HepG2 (cell line): Measurements from ENCODE around the gene LCK. TPM values are rescaled to one million over a fixed set of nuclear protein-coding genes. Genes with fewer than 3 reads are reported as not detected.

Source experiments
- ARHGAP35 ChIP-seq: sonication (generic); formaldehyde crosslinking; IDR thresholded peaks from 2 replicates; pipeline ENCODE4 v1.9.0; 2022; ENCODE audit warnings: mild to moderate bottlenecking, inconsistent platforms, moderate library complexity, missing genetic modification reagents, borderline replicate concordance
- CCDC6 ChIP-seq: sonication (generic); formaldehyde crosslinking; IDR thresholded peaks from 2 replicates; pipeline ENCODE4 v1.8.1; 2022; ENCODE audit warnings: mild to moderate bottlenecking, missing genetic modification reagents, moderate library complexity
- EP300 ChIP-seq, 3 experiments: sonication (generic) in 1 of 3; formaldehyde crosslinking in 1 of 3; IDR thresholded peaks; 2 replicates each; pipeline versions ENCODE4 v1.5.1 to v1.6.1; 2011 to 2020; ENCODE audit warnings: low read depth in 2 of 3, low read length in 2 of 3, borderline replicate concordance in 1 of 3, improper control_type of control experiment in 1 of 3, mild to moderate bottlenecking in 1 of 3, missing genetic modification reagents in 1 of 3, moderate library complexity in 1 of 3
- FOXJ3 ChIP-seq: sonication (generic); formaldehyde crosslinking; IDR thresholded peaks from 2 replicates; pipeline ENCODE4 v1.4.0; 2020; ENCODE audit warnings: missing genetic modification reagents, mild to moderate bottlenecking, borderline replicate concordance
- MLLT10 ChIP-seq: sonication (generic); formaldehyde crosslinking; IDR thresholded peaks from 2 replicates; pipeline ENCODE4 v1.4.0; 2020; ENCODE audit warnings: missing genetic modification reagents
- NAIF1 ChIP-seq: sonication (generic); formaldehyde crosslinking; IDR thresholded peaks from 2 replicates; pipeline ENCODE4 v1.5.0; 2020; ENCODE audit warnings: mild to moderate bottlenecking, missing genetic modification reagents, borderline replicate concordance
- RBFOX2 ChIP-seq: fragments of 200-400 bp; formaldehyde crosslinking; IDR thresholded peaks from 2 replicates; pipeline ENCODE4 v1.6.1; 2017; ENCODE audit warnings: low read depth, mild to moderate bottlenecking, low read length
- SNRNP70 ChIP-seq: fragments of 200-400 bp; formaldehyde crosslinking; IDR thresholded peaks from 2 replicates; pipeline ENCODE4 v1.6.1; 2017; ENCODE audit warnings: mild to moderate bottlenecking, low read depth, low read length, moderate library complexity
- ZNF20 ChIP-seq: sonication (generic); formaldehyde crosslinking; IDR thresholded peaks from 2 replicates; pipeline ENCODE4 v1.4.0; 2020; ENCODE audit warnings: mild to moderate bottlenecking, moderate library complexity, missing genetic modification reagents
- ZNF230 ChIP-seq: sonication (generic); formaldehyde crosslinking; IDR thresholded peaks from 2 replicates; pipeline ENCODE4 v1.4.0; 2020; ENCODE audit warnings: mild to moderate bottlenecking, missing genetic modification reagents
- ZNF292 ChIP-seq: sonication (generic); formaldehyde crosslinking; IDR thresholded peaks from 2 replicates; pipeline ENCODE4 v1.8.1; 2022; ENCODE audit warnings: mild to moderate bottlenecking, low read depth, missing genetic modification reagents, borderline replicate concordance
- ZNF615 ChIP-seq: sonication (generic); formaldehyde crosslinking; IDR thresholded peaks from 2 replicates; pipeline ENCODE4 v1.5.0; 2020; ENCODE audit warnings: mild to moderate bottlenecking, missing genetic modification reagents, borderline replicate concordance
- ZNF703 ChIP-seq: sonication (generic); formaldehyde crosslinking; IDR thresholded peaks from 2 replicates; pipeline ENCODE4 v1.5.1; 2020; ENCODE audit warnings: missing genetic modification reagents, mild to moderate bottlenecking, moderate library complexity, borderline replicate concordance
- ZNF816 ChIP-seq: sonication (generic); formaldehyde crosslinking; IDR thresholded peaks from 2 replicates; pipeline ENCODE4 v1.8.0; 2022; ENCODE audit warnings: missing genetic modification reagents, mild to moderate bottlenecking, borderline replicate concordance
- ZNF879 ChIP-seq: sonication (generic); formaldehyde crosslinking; IDR thresholded peaks from 2 replicates; pipeline ENCODE4 v1.8.1; 2023; ENCODE audit warnings: missing genetic modification reagents
- polyA plus RNA-seq, 8 experiments: library from polyadenylated mRNA; depleted of rRNA in 3 of 8; stranded (reverse) in 7 of 8; unstranded in 1 of 8; fragments of >200 nt; fragmentation: Illumina TruSeq in 4 of 8; extraction: Trizol in 4 of 8; gene quantifications; 2 replicates each; pipeline versions ENCODE4 v1.2.1 to v1.2.3, GENCODE V29; 2011 to 2016; ENCODE audit warnings: low read depth in 4 of 8, missing spikeins in 1 of 8, mixed read lengths in 1 of 8; ENCODE audit not compliant: insufficient read depth in 1 of 8
- total RNA-seq, 5 experiments: library from RNA; depleted of rRNA; stranded (reverse); fragments of >200 nt; fragmentation: Illumina TruSeq; extraction: Trizol; gene quantifications; 2 replicates each; pipeline ENCODE4 v1.2.3, GENCODE V29; 2016; ENCODE audit warnings: low read depth in 1 of 5
- TF ChIP-seq, protein P1 (sequence below), 2 experiments: IDR thresholded peaks; 2 replicates each; pipeline ENCODE4 v1.6.1; 2011 to 2012; ENCODE audit warnings: low read length in 2 of 2, borderline replicate concordance in 1 of 2, low read depth in 1 of 2, mild to moderate bottlenecking in 1 of 2, moderate library complexity in 1 of 2
- TF ChIP-seq, protein P2 (sequence below): IDR thresholded peaks from 2 replicates; pipeline ENCODE4 v1.6.1; 2016; ENCODE audit warnings: mild to moderate bottlenecking, missing biosample characterization, missing genetic modification reagents
- TF ChIP-seq, protein P3 (sequence below): sonication (generic); formaldehyde crosslinking; IDR thresholded peaks from 2 replicates; pipeline ENCODE4 v1.8.1; 2023; ENCODE audit warnings: mild to moderate bottlenecking, missing genetic modification reagents
- TF ChIP-seq, protein P4 (sequence below): sonication (generic); formaldehyde crosslinking; IDR thresholded peaks from 2 replicates; pipeline ENCODE4 v1.4.0; 2020; ENCODE audit warnings: missing genetic modification reagents, borderline replicate concordance

The LCK gene
- total and polyA plus RNA-seq, 2 of the 13 experiments (the other 11 are each of a cell fraction or from before 2014, with no cell fraction given), result 0.93 to 1.8 TPM

DNA sequence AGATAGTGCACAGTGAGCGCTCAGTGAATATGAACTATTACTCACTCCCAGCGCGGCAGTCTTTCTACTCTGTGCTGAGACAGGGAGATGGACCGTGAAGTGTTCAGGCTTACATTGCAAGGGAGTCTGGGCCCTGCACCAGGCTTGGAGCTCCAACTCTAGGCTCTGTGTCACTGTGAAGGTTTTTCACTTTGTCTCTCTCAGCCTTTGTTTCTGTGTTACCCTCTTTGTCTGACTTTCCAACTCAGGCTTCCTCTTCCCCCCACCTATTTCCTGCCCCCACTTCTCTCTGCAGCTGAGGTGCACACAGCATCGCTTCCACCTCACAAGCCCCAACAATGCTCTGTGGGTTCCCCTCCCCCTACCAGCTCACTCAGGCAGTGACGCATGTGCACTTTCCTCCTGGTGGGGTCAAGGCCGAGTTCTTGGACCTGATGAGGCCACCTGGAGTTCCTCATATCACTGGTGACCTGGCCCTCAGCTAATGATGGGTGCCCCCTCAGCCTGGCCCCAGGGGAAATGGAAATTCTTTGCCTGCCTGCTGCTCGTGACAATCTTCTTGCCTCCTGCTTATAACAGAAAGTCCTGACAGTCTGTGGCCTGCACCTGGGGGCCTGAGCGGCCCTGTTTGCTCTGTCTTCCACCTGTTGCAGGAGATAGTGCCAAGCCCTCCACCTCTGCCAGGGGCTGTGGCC is 1.1 kb upstream of the LCK start (continued):
- TF ChIP-seq, protein P1, sequence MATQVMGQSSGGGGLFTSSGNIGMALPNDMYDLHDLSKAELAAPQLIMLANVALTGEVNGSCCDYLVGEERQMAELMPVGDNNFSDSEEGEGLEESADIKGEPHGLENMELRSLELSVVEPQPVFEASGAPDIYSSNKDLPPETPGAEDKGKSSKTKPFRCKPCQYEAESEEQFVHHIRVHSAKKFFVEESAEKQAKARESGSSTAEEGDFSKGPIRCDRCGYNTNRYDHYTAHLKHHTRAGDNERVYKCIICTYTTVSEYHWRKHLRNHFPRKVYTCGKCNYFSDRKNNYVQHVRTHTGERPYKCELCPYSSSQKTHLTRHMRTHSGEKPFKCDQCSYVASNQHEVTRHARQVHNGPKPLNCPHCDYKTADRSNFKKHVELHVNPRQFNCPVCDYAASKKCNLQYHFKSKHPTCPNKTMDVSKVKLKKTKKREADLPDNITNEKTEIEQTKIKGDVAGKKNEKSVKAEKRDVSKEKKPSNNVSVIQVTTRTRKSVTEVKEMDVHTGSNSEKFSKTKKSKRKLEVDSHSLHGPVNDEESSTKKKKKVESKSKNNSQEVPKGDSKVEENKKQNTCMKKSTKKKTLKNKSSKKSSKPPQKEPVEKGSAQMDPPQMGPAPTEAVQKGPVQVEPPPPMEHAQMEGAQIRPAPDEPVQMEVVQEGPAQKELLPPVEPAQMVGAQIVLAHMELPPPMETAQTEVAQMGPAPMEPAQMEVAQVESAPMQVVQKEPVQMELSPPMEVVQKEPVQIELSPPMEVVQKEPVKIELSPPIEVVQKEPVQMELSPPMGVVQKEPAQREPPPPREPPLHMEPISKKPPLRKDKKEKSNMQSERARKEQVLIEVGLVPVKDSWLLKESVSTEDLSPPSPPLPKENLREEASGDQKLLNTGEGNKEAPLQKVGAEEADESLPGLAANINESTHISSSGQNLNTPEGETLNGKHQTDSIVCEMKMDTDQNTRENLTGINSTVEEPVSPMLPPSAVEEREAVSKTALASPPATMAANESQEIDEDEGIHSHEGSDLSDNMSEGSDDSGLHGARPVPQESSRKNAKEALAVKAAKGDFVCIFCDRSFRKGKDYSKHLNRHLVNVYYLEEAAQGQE (IDR thresholded peaks at IDR 0.05; ENCODE audit: borderline replicate concordance in 1 of 2, low read depth in 1 of 2, low read length in 2 of 2), result peak in 1 of 2 experiments; percentile 50; a peak in 1 of 4 replicates
- TF ChIP-seq ZNF230 (CRISPR knock-in tag), result peak; percentile 85; the same call in 1 of the 2 replicates
- no peak for TF ChIP-seq ZNF816 (CRISPR knock-in tag)
- TF ChIP-seq, protein P2, sequence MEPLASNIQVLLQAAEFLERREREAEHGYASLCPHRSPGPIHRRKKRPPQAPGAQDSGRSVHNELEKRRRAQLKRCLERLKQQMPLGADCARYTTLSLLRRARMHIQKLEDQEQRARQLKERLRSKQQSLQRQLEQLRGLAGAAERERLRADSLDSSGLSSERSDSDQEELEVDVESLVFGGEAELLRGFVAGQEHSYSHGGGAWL (CRISPR knock-in tag), result no peak
- TF ChIP-seq NAIF1 (CRISPR knock-in tag), result no peak
- TF ChIP-seq, protein P3, sequence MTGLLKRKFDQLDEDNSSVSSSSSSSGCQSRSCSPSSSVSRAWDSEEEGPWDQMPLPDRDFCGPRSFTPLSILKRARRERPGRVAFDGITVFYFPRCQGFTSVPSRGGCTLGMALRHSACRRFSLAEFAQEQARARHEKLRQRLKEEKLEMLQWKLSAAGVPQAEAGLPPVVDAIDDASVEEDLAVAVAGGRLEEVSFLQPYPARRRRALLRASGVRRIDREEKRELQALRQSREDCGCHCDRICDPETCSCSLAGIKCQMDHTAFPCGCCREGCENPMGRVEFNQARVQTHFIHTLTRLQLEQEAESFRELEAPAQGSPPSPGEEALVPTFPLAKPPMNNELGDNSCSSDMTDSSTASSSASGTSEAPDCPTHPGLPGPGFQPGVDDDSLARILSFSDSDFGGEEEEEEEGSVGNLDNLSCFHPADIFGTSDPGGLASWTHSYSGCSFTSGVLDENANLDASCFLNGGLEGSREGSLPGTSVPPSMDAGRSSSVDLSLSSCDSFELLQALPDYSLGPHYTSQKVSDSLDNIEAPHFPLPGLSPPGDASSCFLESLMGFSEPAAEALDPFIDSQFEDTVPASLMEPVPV, result peak; percentile 59; the same call in 1 of the 2 replicates
- TF ChIP-seq FOXJ3, result peak; percentile 38; the same call in 1 of the 2 replicates
- no peak for TF ChIP-seq SNRNP70
- no peak for TF ChIP-seq RBFOX2
- TF ChIP-seq ZNF703 (CRISPR knock-in tag), result no peak
- no peak for TF ChIP-seq ZNF879 (CRISPR knock-in tag)
- TF ChIP-seq EP300 (IDR thresholded peaks at IDR 0.05; ENCODE audit: low read depth in 2 of 2, low read length in 2 of 2), result peak; percentile 49 to 82; a peak in 3 of 4 replicates
- peak; percentile 71; the same call in 1 of the 2 replicates for TF ChIP-seq EP300 (CRISPR knock-in tag; IDR thresholded peaks at IDR 0.05; ENCODE audit: borderline replicate concordance)
- peak; percentile 88; the same call in 1 of the 2 replicates for TF ChIP-seq ARHGAP35 (CRISPR knock-in tag)
- no peak for TF ChIP-seq ZNF20
- TF ChIP-seq, protein P4, sequence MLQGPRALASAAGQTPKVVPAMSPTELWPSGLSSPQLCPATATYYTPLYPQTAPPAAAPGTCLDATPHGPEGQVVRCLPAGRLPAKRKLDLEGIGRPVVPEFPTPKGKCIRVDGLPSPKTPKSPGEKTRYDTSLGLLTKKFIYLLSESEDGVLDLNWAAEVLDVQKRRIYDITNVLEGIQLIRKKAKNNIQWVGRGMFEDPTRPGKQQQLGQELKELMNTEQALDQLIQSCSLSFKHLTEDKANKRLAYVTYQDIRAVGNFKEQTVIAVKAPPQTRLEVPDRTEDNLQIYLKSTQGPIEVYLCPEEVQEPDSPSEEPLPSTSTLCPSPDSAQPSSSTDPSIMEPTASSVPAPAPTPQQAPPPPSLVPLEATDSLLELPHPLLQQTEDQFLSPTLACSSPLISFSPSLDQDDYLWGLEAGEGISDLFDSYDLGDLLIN (CRISPR knock-in tag), result no peak
- no peak for TF ChIP-seq ZNF615 (CRISPR knock-in tag)
- TF ChIP-seq CCDC6 (CRISPR knock-in tag), result 0 out of 2 replicates have a peak, but pooled peaks have one; percentile 46
- no peak for TF ChIP-seq MLLT10 (CRISPR knock-in tag)
- peak; percentile 97 for TF ChIP-seq ZNF292 (CRISPR knock-in tag)
